GM15510 (cell line): Measurements from ENCODE around the gene FBXO2.

Experiments
- POLR2A ChIP-seq: IDR thresholded peaks from 3 replicates; pipeline ENCODE4 v1.6.1; 2011; ENCODE audit warnings: borderline replicate concordance; ENCODE audit not compliant: insufficient read length; ENCODE audit errors: extremely low read depth

Gene FBXO2

GRCh38 chr1:11602424-11602823, 51.8 kb downstream of the FBXO2 start:
- TF ChIP-seq POLR2A = no peak

GRCh38 chr1:11600836-11601235, 53.4 kb downstream of the FBXO2 start:
- no peak for TF ChIP-seq POLR2A

DNA sequence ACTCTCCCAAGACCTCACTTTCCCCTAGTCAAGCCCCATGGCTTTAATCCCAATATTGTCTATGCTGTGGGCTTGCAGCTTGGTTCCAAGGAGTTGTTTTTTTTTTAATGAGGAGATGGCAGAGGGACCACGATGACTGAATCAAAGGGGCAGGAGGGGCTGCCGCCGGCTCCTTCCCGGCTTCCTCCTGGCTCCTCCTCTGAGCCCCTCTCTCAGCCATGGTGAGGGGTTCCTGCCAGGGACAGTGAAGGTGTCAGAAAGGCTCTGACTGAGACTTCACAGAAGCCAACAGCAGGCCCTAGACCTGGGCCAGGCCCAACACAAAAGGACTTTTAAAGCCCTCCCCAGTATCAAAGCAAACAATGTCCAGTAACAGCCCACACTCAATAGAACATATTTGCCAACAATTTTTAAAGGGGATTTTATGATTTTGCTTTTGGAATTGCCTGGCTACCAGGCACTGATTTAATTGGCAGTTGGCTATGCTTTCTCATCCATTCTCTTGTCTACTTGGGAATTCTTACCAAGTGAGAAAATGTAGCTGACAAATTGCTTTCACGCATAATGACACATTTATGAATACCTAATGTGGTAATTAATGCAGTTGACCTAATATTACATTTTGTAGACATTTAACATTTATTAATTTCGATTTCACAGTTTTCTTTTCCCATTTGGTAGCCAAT, 54.2 kb downstream of the FBXO2 start:
- TF ChIP-seq POLR2A = no peak

DNA sequence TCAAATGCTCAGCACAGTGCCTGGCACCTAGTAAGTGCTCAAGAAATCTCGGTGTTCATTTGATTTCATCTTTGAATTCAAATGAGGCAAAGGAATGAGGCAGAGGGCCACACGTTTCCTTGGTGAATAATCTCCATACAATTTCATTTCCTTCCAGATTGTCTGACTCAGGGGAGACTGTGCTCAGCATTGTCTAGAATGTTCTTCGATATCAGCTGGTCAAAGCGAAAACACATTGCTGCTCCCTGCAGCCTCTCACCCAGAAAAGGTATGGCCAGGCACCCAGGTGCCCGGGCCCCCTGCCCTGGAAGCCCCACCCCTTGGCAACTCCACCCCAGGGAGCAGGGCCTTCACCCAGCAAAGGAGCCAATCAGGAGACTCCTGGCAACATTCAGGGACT, 55.8 kb downstream of the FBXO2 start:
- TF ChIP-seq POLR2A = no peak
